ENCODE measurements around the gene MSANTD3. TPM values are rescaled to one million over a fixed set of nuclear protein-coding genes. Genes with fewer than 3 reads are reported as not detected.

Gene MSANTD3
- total RNA-seq, 1 experiment from 2014 or later: 35.7 TPM

GRCh38 chr9:100432736-100433135, 5.8 kb downstream of the MSANTD3 start:
- WGBS (ENCODE audit: extremely low coverage, insufficient read length, low lambda C conversion rate): no CpG with 5 or more reads among the region's 3 CpGs
- Mint-ChIP-seq H3K4me1 (peaks cover 25 to 35% of the 10 kb centered on the region in 2 experiments), H3K27me3 (ENCODE audit: low read depth) (no peaks in the 10 kb centered on the region), H3K27ac (no peak overlapping the region), H3K9me3 (no peaks in the 10 kb centered on the region), H3K4me3 (no peak overlapping the region), H3K36me3 (ENCODE audit: insufficient read depth in 1 of 3, low read depth in 3 of 3) (peaks cover 8 to 21% (median 11%) of the 10 kb centered on the region in 3 experiments)
- H3T11ph ChIP-seq (ENCODE audit: low read length): no peak overlapping the region
- no peaks in the 10 kb centered on the region for H3K9me3 ChIP-seq (ENCODE audit: control insufficient read depth, low read depth, low read length)
- H3K9ac ChIP-seq (ENCODE audit: extremely low read depth, insufficient read length, low read length): no peak overlapping the region
- no peak overlapping the region for H2BK5ac ChIP-seq (ENCODE audit: insufficient read length, low read length)
- H3K4me2 ChIP-seq (ENCODE audit: insufficient read depth, insufficient read length, low read length): no peak overlapping the region
- H2BK12ac ChIP-seq (ENCODE audit: insufficient read length, low read depth, low read length): no peak overlapping the region
- peaks cover 7% of the 10 kb centered on the region for H3K23me2 ChIP-seq (ENCODE audit: insufficient read length, low read depth, low read length, poor library complexity, severe bottlenecking)
- H2AK5ac ChIP-seq (ENCODE audit: insufficient read length, low read length): no peak overlapping the region
- no peak overlapping the region for H3K18ac ChIP-seq (ENCODE audit: insufficient read length, low read depth, low read length)
- DNase-seq: no peak
- no peak overlapping the region for H2BK15ac ChIP-seq (ENCODE audit: low read depth, low read length)
- no peak overlapping the region for H3K27ac ChIP-seq (ENCODE audit: insufficient read length, low read depth, low read length)
- no peak overlapping the region for H2BK20ac ChIP-seq (ENCODE audit: low read depth, low read length, poor library complexity, severe bottlenecking)
- H2AFZ ChIP-seq (ENCODE audit: low read length): no peak overlapping the region
- TF ChIP-seq, protein P1, sequence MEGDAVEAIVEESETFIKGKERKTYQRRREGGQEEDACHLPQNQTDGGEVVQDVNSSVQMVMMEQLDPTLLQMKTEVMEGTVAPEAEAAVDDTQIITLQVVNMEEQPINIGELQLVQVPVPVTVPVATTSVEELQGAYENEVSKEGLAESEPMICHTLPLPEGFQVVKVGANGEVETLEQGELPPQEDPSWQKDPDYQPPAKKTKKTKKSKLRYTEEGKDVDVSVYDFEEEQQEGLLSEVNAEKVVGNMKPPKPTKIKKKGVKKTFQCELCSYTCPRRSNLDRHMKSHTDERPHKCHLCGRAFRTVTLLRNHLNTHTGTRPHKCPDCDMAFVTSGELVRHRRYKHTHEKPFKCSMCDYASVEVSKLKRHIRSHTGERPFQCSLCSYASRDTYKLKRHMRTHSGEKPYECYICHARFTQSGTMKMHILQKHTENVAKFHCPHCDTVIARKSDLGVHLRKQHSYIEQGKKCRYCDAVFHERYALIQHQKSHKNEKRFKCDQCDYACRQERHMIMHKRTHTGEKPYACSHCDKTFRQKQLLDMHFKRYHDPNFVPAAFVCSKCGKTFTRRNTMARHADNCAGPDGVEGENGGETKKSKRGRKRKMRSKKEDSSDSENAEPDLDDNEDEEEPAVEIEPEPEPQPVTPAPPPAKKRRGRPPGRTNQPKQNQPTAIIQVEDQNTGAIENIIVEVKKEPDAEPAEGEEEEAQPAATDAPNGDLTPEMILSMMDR (conservative IDR thresholded peaks at IDR 0.05): no peak
- H3K79me2 ChIP-seq (ENCODE audit: insufficient read depth, low read length): peaks cover 8% of the 10 kb centered on the region; the same call in 1 of the 2 replicates
- no peaks in the 10 kb centered on the region for H3K27me3 ChIP-seq (ENCODE audit: insufficient read depth, low read length)
- no peak overlapping the region for H3K4ac ChIP-seq (ENCODE audit: low read depth, low read length)
- H3K23ac ChIP-seq (ENCODE audit: insufficient read length, low read depth, low read length): no peak overlapping the region
- no peak overlapping the region for H4K8ac ChIP-seq (replicated peaks; ENCODE audit: insufficient read length, low read depth, low read length)
- H4K5ac ChIP-seq (ENCODE audit: insufficient read length, low read depth, low read length): no peak overlapping the region
- H3K56ac ChIP-seq (ENCODE audit: insufficient read length, low read depth, low read length): no peak overlapping the region
- H4K91ac ChIP-seq (ENCODE audit: insufficient read length, low read depth, low read length): no peak overlapping the region
- no peak overlapping the region for H3K14ac ChIP-seq (ENCODE audit: insufficient read depth, low read length)
- no peaks in the 10 kb centered on the region for H4K20me1 ChIP-seq (ENCODE audit: control insufficient read depth, insufficient read depth, insufficient read length)
- no peak overlapping the region for H2BK120ac ChIP-seq (ENCODE audit: low read depth, low read length, poor library complexity, severe bottlenecking)
- peaks cover 2% of the 10 kb centered on the region; the same call in 1 of the 2 replicates for H3K4me1 ChIP-seq (ENCODE audit: insufficient read depth, low read length)
- H3K79me1 ChIP-seq (ENCODE audit: insufficient read depth, low read depth, low read length, poor library complexity, severe bottlenecking): peaks cover 7% of the 10 kb centered on the region
